ENCODE measurements around the gene PDGFRB. TPM values are rescaled to one million over a fixed set of nuclear protein-coding genes. Genes with fewer than 3 reads are reported as not detected.

The PDGFRB gene
- total and polyA plus RNA-seq, 4 donors: 5.2 to 13.1 (median 8.3) TPM

DNA sequence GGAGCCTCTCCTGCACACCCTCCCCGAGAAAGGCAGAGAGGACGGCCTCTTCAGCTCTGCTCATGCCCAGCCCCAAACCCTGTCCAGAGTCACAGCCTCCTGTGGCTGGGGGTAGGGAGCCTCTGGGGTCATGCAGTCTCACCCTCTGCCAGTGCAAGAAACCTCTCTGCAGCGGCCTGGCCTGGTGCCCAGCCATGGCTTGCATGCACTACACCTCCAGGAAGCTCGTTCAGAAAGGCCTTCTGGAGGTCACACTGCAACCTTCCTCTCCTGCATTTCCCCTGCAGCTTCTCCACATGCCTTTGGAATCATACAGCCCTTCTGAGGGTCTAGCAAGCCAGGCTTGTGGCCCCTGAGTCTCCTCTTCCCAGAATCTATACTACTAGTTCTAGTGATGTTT lies 87.2 kb downstream of the PDGFRB start:
- TF ChIP-seq YY1 (IDR thresholded peaks at IDR 0.05): no peak
- TF ChIP-seq, protein P1, sequence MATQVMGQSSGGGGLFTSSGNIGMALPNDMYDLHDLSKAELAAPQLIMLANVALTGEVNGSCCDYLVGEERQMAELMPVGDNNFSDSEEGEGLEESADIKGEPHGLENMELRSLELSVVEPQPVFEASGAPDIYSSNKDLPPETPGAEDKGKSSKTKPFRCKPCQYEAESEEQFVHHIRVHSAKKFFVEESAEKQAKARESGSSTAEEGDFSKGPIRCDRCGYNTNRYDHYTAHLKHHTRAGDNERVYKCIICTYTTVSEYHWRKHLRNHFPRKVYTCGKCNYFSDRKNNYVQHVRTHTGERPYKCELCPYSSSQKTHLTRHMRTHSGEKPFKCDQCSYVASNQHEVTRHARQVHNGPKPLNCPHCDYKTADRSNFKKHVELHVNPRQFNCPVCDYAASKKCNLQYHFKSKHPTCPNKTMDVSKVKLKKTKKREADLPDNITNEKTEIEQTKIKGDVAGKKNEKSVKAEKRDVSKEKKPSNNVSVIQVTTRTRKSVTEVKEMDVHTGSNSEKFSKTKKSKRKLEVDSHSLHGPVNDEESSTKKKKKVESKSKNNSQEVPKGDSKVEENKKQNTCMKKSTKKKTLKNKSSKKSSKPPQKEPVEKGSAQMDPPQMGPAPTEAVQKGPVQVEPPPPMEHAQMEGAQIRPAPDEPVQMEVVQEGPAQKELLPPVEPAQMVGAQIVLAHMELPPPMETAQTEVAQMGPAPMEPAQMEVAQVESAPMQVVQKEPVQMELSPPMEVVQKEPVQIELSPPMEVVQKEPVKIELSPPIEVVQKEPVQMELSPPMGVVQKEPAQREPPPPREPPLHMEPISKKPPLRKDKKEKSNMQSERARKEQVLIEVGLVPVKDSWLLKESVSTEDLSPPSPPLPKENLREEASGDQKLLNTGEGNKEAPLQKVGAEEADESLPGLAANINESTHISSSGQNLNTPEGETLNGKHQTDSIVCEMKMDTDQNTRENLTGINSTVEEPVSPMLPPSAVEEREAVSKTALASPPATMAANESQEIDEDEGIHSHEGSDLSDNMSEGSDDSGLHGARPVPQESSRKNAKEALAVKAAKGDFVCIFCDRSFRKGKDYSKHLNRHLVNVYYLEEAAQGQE (IDR thresholded peaks at IDR 0.05): no peak
- TF ChIP-seq FOXA2 (IDR thresholded peaks at IDR 0.05): no peak
- no peak for TF ChIP-seq HNF4G (IDR thresholded peaks at IDR 0.05)
- no peak for TF ChIP-seq RAD21 (IDR thresholded peaks at IDR 0.05)
- TF ChIP-seq, protein P2, sequence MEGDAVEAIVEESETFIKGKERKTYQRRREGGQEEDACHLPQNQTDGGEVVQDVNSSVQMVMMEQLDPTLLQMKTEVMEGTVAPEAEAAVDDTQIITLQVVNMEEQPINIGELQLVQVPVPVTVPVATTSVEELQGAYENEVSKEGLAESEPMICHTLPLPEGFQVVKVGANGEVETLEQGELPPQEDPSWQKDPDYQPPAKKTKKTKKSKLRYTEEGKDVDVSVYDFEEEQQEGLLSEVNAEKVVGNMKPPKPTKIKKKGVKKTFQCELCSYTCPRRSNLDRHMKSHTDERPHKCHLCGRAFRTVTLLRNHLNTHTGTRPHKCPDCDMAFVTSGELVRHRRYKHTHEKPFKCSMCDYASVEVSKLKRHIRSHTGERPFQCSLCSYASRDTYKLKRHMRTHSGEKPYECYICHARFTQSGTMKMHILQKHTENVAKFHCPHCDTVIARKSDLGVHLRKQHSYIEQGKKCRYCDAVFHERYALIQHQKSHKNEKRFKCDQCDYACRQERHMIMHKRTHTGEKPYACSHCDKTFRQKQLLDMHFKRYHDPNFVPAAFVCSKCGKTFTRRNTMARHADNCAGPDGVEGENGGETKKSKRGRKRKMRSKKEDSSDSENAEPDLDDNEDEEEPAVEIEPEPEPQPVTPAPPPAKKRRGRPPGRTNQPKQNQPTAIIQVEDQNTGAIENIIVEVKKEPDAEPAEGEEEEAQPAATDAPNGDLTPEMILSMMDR (IDR thresholded peaks at IDR 0.05; ENCODE audit: low read depth, low read length, missing input control): no peak
- TF ChIP-seq, protein P3, sequence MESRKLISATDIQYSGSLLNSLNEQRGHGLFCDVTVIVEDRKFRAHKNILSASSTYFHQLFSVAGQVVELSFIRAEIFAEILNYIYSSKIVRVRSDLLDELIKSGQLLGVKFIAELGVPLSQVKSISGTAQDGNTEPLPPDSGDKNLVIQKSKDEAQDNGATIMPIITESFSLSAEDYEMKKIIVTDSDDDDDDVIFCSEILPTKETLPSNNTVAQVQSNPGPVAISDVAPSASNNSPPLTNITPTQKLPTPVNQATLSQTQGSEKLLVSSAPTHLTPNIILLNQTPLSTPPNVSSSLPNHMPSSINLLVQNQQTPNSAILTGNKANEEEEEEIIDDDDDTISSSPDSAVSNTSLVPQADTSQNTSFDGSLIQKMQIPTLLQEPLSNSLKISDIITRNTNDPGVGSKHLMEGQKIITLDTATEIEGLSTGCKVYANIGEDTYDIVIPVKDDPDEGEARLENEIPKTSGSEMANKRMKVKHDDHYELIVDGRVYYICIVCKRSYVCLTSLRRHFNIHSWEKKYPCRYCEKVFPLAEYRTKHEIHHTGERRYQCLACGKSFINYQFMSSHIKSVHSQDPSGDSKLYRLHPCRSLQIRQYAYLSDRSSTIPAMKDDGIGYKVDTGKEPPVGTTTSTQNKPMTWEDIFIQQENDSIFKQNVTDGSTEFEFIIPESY (IDR thresholded peaks at IDR 0.05): no peak
- no peak for TF ChIP-seq GABPA (IDR thresholded peaks at IDR 0.05 in 1 of 2, conservative IDR thresholded peaks at IDR 0.05 in 1 of 2)
- no peaks in the 10 kb centered on the region for H3K36me3 ChIP-seq (ENCODE audit: control insufficient read depth in 4 of 4, insufficient read depth in 3 of 4, low read depth in 1 of 4, low read length in 3 of 4)
- H3K9ac ChIP-seq (ENCODE audit: low read depth in 1 of 2, low read length in 2 of 2): no peak overlapping the region
- peaks cover 0 to 7% (median 0%) of the 10 kb centered on the region in 4 donors for H3K4me1 ChIP-seq (ENCODE audit: control insufficient read depth in 4 of 4, insufficient read depth in 4 of 4, low read length in 3 of 4)
- H3K9me3 ChIP-seq (ENCODE audit: control insufficient read depth in 4 of 4, low read length in 3 of 4): peaks cover 0 to 6% (median 0%) of the 10 kb centered on the region in 4 donors
- no peak overlapping the region for H3K4me3 ChIP-seq (ENCODE audit: low read depth in 1 of 3, low read length in 3 of 3)
- no peaks in the 10 kb centered on the region for H3K27me3 ChIP-seq (ENCODE audit: control insufficient read depth in 4 of 4, insufficient read depth in 4 of 4, low read length in 3 of 4)
- DNase-seq (ENCODE audit: low spot score): no peak
- WGBS: 75% methylated on average over 4 of the region's 4 CpGs
- H3K27ac ChIP-seq (ENCODE audit: low read depth in 1 of 2, low read length in 2 of 2): no peak overlapping the region

DNA sequence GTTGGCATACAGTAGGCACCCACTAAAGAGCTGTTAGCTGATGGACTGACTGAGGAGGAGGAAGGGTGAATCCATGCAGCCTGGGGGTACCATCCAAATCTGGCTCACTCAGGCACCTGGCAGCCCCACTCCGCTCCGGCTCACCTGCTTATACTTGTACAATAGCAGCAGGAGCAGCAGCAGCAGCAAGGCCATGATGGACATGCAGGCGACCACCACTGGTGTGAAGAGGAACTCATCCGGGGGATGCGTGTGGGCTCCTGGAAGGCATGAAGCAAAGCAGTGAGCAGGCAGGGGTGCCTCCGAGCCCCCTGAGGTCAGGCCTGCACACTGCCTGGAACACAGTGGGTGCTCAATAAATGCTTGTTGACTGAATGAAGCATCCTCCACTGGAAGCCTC lies 87.6 kb downstream of the PDGFRB start:
- TF ChIP-seq JUND (IDR thresholded peaks at IDR 0.05) (no peak), EGR1 (IDR thresholded peaks at IDR 0.05; ENCODE audit: low read depth in 2 of 2) (no peak)
- TF ChIP-seq, protein P2 (IDR thresholded peaks at IDR 0.05; ENCODE audit: low read depth, low read length, missing input control): no peak
- TF ChIP-seq, protein P1 (IDR thresholded peaks at IDR 0.05): no peak
- 97% methylated on average over 6 of the region's 6 CpGs for WGBS
- Histone ChIP-seq H3K36me3 (ENCODE audit: control insufficient read depth in 4 of 4, insufficient read depth in 3 of 4, low read depth in 1 of 4, low read length in 3 of 4) (no peaks in the 10 kb centered on the region), H3K27me3 (ENCODE audit: control insufficient read depth in 4 of 4, insufficient read depth in 4 of 4, low read length in 3 of 4) (no peaks in the 10 kb centered on the region), H3K9ac (ENCODE audit: low read depth in 1 of 2, low read length in 2 of 2) (no peak overlapping the region), H3K27ac (ENCODE audit: low read depth in 1 of 2, low read length in 2 of 2) (no peak overlapping the region), H3K4me1 (ENCODE audit: control insufficient read depth in 4 of 4, insufficient read depth in 4 of 4, low read length in 3 of 4) (peaks cover 0 to 7% (median 0%) of the 10 kb centered on the region in 4 donors), H3K4me3 (ENCODE audit: low read depth in 1 of 3, low read length in 3 of 3) (no peak overlapping the region), H3K9me3 (ENCODE audit: control insufficient read depth in 4 of 4, low read length in 3 of 4) (peaks cover 0 to 2% (median 0%) of the 10 kb centered on the region in 4 donors)
- no peak for DNase-seq (ENCODE audit: low spot score)
